ENCODE data around the gene KDM6A.

GRCh38 chrX:45001048-45001447 is 128.1 kb downstream of the KDM6A start:
- TF ChIP-seq NFYB (CRISPR knock-in tag; conservative IDR thresholded peaks at IDR 0.05; ENCODE audit: low read depth) (no peak), CBFB (CRISPR knock-in tag; IDR thresholded peaks at IDR 0.05; ENCODE audit: low read depth) (no peak), CREB1 (CRISPR knock-in tag; IDR thresholded peaks at IDR 0.05) (no peak), CREM (CRISPR knock-in tag; IDR thresholded peaks at IDR 0.05) (no peak), RELA (CRISPR knock-in tag; IDR thresholded peaks at IDR 0.05; ENCODE audit: borderline replicate concordance) (no peak), SMAD3 (CRISPR knock-in tag; IDR thresholded peaks at IDR 0.05; ENCODE audit: borderline replicate concordance) (no peak), PREB (CRISPR knock-in tag; IDR thresholded peaks at IDR 0.05; ENCODE audit: borderline replicate concordance) (no peak), IRF2 (CRISPR knock-in tag; IDR thresholded peaks at IDR 0.05; ENCODE audit: borderline replicate concordance, low read depth) (no peak), TCF7 (CRISPR knock-in tag; IDR thresholded peaks at IDR 0.05; ENCODE audit: low read depth) (no peak), ELF4 (CRISPR knock-in tag; IDR thresholded peaks at IDR 0.05; ENCODE audit: low read depth) (no peak), AFF4 (CRISPR knock-in tag; IDR thresholded peaks at IDR 0.05; ENCODE audit: borderline replicate concordance) (no peak)
- TF ChIP-seq, protein P1, sequence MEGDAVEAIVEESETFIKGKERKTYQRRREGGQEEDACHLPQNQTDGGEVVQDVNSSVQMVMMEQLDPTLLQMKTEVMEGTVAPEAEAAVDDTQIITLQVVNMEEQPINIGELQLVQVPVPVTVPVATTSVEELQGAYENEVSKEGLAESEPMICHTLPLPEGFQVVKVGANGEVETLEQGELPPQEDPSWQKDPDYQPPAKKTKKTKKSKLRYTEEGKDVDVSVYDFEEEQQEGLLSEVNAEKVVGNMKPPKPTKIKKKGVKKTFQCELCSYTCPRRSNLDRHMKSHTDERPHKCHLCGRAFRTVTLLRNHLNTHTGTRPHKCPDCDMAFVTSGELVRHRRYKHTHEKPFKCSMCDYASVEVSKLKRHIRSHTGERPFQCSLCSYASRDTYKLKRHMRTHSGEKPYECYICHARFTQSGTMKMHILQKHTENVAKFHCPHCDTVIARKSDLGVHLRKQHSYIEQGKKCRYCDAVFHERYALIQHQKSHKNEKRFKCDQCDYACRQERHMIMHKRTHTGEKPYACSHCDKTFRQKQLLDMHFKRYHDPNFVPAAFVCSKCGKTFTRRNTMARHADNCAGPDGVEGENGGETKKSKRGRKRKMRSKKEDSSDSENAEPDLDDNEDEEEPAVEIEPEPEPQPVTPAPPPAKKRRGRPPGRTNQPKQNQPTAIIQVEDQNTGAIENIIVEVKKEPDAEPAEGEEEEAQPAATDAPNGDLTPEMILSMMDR (IDR thresholded peaks at IDR 0.05) = no peak
- TF ChIP-seq, protein P2, sequence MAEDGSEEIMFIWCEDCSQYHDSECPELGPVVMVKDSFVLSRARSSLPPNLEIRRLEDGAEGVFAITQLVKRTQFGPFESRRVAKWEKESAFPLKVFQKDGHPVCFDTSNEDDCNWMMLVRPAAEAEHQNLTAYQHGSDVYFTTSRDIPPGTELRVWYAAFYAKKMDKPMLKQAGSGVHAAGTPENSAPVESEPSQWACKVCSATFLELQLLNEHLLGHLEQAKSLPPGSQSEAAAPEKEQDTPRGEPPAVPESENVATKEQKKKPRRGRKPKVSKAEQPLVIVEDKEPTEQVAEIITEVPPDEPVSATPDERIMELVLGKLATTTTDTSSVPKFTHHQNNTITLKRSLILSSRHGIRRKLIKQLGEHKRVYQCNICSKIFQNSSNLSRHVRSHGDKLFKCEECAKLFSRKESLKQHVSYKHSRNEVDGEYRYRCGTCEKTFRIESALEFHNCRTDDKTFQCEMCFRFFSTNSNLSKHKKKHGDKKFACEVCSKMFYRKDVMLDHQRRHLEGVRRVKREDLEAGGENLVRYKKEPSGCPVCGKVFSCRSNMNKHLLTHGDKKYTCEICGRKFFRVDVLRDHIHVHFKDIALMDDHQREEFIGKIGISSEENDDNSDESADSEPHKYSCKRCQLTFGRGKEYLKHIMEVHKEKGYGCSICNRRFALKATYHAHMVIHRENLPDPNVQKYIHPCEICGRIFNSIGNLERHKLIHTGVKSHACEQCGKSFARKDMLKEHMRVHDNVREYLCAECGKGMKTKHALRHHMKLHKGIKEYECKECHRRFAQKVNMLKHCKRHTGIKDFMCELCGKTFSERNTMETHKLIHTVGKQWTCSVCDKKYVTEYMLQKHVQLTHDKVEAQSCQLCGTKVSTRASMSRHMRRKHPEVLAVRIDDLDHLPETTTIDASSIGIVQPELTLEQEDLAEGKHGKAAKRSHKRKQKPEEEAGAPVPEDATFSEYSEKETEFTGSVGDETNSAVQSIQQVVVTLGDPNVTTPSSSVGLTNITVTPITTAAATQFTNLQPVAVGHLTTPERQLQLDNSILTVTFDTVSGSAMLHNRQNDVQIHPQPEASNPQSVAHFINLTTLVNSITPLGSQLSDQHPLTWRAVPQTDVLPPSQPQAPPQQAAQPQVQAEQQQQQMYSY (CRISPR knock-in tag; IDR thresholded peaks at IDR 0.05) = no peak
- TF ChIP-seq, protein P3, sequence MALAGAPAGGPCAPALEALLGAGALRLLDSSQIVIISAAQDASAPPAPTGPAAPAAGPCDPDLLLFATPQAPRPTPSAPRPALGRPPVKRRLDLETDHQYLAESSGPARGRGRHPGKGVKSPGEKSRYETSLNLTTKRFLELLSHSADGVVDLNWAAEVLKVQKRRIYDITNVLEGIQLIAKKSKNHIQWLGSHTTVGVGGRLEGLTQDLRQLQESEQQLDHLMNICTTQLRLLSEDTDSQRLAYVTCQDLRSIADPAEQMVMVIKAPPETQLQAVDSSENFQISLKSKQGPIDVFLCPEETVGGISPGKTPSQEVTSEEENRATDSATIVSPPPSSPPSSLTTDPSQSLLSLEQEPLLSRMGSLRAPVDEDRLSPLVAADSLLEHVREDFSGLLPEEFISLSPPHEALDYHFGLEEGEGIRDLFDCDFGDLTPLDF (CRISPR knock-in tag; IDR thresholded peaks at IDR 0.05) = no peak

Measured in WTC11 (cell line).